ENCODE measurements around the gene CCDC88C.

DNA sequence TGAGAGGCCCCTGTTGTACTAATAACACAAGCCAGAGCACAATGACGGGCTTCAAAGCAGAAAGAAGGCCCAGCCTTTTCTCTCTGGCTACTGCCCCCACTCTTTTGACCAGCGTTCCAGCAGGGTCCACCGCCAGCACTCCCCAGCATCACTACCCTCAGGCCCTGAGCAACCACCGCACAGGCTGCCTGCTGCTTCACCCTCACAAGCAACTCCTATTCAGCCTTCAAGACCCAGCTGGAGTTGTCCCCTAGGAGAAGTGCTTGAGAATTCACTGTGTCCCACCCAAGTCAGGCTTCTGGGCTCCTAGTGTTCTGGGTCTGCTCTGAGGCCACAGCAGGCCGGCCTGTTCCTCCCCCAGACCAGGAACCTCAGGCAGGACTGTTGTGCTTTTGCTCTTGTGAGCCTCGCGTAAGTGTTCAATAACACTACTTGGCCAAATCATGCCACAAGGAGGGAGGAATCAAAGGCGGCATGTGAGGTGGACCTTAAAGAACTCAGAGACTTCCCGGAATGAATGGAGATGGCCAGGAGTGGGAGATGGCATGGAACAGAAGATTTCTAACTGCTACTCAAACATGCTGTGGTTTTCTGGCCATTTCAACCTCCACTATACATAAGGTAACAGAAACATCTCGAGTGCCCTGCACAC, 89.8 kb downstream of the CCDC88C start:
- no peak for TF ChIP-seq POLR2A (IDR thresholded peaks at IDR 0.05)
- TF ChIP-seq, protein P1, sequence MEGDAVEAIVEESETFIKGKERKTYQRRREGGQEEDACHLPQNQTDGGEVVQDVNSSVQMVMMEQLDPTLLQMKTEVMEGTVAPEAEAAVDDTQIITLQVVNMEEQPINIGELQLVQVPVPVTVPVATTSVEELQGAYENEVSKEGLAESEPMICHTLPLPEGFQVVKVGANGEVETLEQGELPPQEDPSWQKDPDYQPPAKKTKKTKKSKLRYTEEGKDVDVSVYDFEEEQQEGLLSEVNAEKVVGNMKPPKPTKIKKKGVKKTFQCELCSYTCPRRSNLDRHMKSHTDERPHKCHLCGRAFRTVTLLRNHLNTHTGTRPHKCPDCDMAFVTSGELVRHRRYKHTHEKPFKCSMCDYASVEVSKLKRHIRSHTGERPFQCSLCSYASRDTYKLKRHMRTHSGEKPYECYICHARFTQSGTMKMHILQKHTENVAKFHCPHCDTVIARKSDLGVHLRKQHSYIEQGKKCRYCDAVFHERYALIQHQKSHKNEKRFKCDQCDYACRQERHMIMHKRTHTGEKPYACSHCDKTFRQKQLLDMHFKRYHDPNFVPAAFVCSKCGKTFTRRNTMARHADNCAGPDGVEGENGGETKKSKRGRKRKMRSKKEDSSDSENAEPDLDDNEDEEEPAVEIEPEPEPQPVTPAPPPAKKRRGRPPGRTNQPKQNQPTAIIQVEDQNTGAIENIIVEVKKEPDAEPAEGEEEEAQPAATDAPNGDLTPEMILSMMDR (IDR thresholded peaks at IDR 0.05 in 4 of 5, conservative IDR thresholded peaks at IDR 0.05 in 1 of 5), result no peak
